Panc1 (cell line): ENCODE results near the gene JPH2. TPM values are rescaled to one million over a fixed set of nuclear protein-coding genes. Genes with fewer than 3 reads are reported as not detected.

Experiments used
- ATAC-seq: fragments of 200-7000 bp; cut with Tn5 transposase; 2 replicates; pipeline ENCODE4 v1.9.1; 2020; ENCODE audit warnings: mild to moderate bottlenecking, moderate library complexity
- BruUV-seq: library from RNA; stranded (reverse); fragments of 400-500 nt; replicated peaks from 2 replicates; lab custom pipeline; 2021; lab: Mats Ljungman, UMichigan
- CTCF ChIA-PET: fragments of 300-600 bp; sonication (Branson Sonifier 250); formaldehyde crosslinking; loops from one replicate; lab custom pipeline; 2022; ENCODE audit warnings: antibody characterized with exemption; lab: Charles Lee
- POLR2A ChIA-PET: fragments of 300-600 bp; sonication (Branson Sonifier 250); formaldehyde crosslinking; loops from one replicate; lab custom pipeline; 2022; ENCODE audit warnings: antibody characterized with exemption; lab: Charles Lee
- DNase-seq: peaks from one replicate; pipeline ENCODE4 v3.0.0-alpha.2; 2010; ENCODE audit warnings: low read depth, low spot score
- H3K27ac ChIP-seq: 2 replicates; pipeline ENCODE4 v1.5.1; 2011; ENCODE audit warnings: mild to moderate bottlenecking, low read length, inconsistent platforms
- H3K27me3 ChIP-seq: fragments of 200-500 bp; sonication (Bioruptor generic); 2 replicates; pipeline ENCODE4 v1.6.0; 2014; ENCODE audit warnings: low read length, inconsistent platforms; ENCODE audit not compliant: control insufficient read depth, insufficient read depth
- H3K36me3 ChIP-seq: fragments of 200-500 bp; sonication (Bioruptor generic); 2 replicates; pipeline ENCODE4 v1.5.1; 2014; ENCODE audit warnings: inconsistent platforms, mild to moderate bottlenecking, low read length, moderate library complexity; ENCODE audit not compliant: control insufficient read depth, insufficient read depth
- H3K4me1 ChIP-seq: 2 replicates; pipeline ENCODE4 v1.5.1; 2011; ENCODE audit warnings: inconsistent platforms, mild to moderate bottlenecking, low read length, moderate library complexity; ENCODE audit not compliant: control insufficient read depth, insufficient read depth
- H3K4me3 ChIP-seq, 2 experiments: 2 replicates each; pipeline ENCODE4 v1.5.1; 2011 to 2012; ENCODE audit warnings: low read depth in 2 of 2, low read length in 2 of 2, mild to moderate bottlenecking in 2 of 2, inconsistent platforms in 1 of 2, moderate library complexity in 1 of 2
- H3K9me3 ChIP-seq: fragments of 200-500 bp; sonication (Bioruptor generic); 2 replicates; pipeline ENCODE4 v1.5.1; 2014; ENCODE audit warnings: low read depth, mild to moderate bottlenecking, inconsistent platforms, low read length, moderate library complexity; ENCODE audit not compliant: control insufficient read depth, insufficient read depth
- POLR2AphosphoS5 ChIP-seq: IDR thresholded peaks from 2 replicates; pipeline ENCODE4 v1.6.1; 2012; ENCODE audit warnings: mild to moderate bottlenecking, low read depth, low read length, moderate library complexity
- SIN3A ChIP-seq: IDR thresholded peaks from 2 replicates; pipeline ENCODE4 v1.6.1; 2012; ENCODE audit warnings: low read depth, mild to moderate bottlenecking, low read length, moderate library complexity, borderline replicate concordance; ENCODE audit not compliant: insufficient read depth
- TCF7L2 ChIP-seq: IDR thresholded peaks from 2 replicates; pipeline ENCODE4 v1.6.1; 2011; ENCODE audit warnings: mild to moderate bottlenecking, low read depth, low read length, inconsistent platforms
- in situ Hi-C: cut with HindIII; loops from 2 replicates; pipeline ENCODE4 v1.10.0; 2016; ENCODE audit warnings: low sequenced_read_pairs, low pct_unique_long_range_greater_than_20kb
- intact Hi-C: fragments of 100-400 bp; cut with micrococcal nuclease; formaldehyde crosslinking; loops from one replicate; pipeline ENCODE4 v1.10.0; 2022; ENCODE audit not compliant: unreplicated experiment
- total RNA-seq: library from RNA; stranded (reverse); gene quantifications from one replicate; pipeline ENCODE4 v1.2.1, GENCODE V29; 2021; ENCODE audit not compliant: unreplicated experiment
- TF ChIP-seq, protein P1 (sequence below), 2 experiments: IDR thresholded peaks; 2 replicates each; pipeline ENCODE4 v1.6.1; 2011 to 2012; ENCODE audit warnings: low read depth in 2 of 2, control low read depth in 1 of 2, low read length in 1 of 2, mild to moderate bottlenecking in 1 of 2, moderate library complexity in 1 of 2; ENCODE audit not compliant: insufficient read depth in 1 of 2
- TF ChIP-seq, protein P2 (sequence below): fragments of 450-650 bp; IDR thresholded peaks from 2 replicates; pipeline ENCODE4 v1.5.1; 2017; ENCODE audit warnings: mild to moderate bottlenecking

Gene JPH2
- total RNA-seq, 1 experiment from 2014 or later: 0.49 TPM

DNA sequence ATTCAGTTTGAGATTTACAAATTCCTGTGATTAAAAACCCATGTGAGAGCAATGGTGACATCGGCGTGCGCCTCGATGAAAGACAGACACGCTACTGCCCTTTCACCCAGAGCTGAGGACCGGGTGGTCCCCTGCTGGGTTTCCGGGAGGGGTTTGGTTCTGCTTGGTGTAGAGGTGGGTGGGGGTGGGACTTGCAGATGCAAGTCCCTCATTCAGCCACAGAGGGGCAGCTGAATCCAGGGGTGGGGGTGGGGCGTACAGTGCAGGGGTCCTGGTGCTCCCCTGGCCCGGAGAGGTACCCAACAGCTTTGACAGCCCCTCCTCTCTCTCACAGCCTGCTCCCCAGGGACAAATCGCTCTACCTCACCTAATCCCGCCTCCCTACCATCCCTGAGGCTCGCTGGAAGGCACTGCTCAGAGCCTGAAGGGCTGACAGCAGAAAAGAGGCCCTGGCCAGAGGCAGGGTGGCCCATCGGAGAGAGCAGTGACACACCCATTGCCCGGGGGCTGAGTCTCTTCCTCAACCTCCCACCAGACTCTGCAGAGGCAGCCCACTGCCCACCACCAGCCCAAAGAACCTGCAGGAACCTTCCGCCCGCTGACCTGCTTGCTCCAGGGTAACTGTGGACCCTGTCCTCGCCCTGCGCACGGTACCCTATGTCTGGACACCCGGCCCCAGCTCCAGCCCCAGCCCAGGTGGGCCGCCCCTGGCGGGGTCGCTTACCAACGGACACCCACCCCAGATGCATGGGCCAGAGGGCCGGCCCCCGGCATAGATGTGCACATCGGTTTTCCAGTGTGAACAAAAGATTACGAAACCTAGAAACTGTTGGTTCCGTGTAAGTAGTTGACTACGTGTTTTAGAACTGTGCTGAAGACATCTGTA lies 118.4 kb downstream of the JPH2 start:
- ChIA-PET POLR2A (no interaction called here), CTCF (interaction anchor here (0.7 kb wide), 1 partner anchor 319 kb away, joined by 6 read pairs; no protein-coding TSS in a partner anchor)
- Histone ChIP-seq H3K4me1 (peaks cover 2% of the 10 kb centered on the region), H3K36me3 (no peaks in the 10 kb centered on the region), H3K27me3 (no peaks in the 10 kb centered on the region), H3K9me3 (no peaks in the 10 kb centered on the region), H3K4me3 (no peak overlapping the region), H3K27ac (no peak overlapping the region)
- in situ Hi-C loops: no loop called here
- no TSS peak for BruUV-seq
- ATAC-seq (no peak), DNase-seq (no peak)
- intact Hi-C loops: no loop called here
- TF ChIP-seq, protein P1, sequence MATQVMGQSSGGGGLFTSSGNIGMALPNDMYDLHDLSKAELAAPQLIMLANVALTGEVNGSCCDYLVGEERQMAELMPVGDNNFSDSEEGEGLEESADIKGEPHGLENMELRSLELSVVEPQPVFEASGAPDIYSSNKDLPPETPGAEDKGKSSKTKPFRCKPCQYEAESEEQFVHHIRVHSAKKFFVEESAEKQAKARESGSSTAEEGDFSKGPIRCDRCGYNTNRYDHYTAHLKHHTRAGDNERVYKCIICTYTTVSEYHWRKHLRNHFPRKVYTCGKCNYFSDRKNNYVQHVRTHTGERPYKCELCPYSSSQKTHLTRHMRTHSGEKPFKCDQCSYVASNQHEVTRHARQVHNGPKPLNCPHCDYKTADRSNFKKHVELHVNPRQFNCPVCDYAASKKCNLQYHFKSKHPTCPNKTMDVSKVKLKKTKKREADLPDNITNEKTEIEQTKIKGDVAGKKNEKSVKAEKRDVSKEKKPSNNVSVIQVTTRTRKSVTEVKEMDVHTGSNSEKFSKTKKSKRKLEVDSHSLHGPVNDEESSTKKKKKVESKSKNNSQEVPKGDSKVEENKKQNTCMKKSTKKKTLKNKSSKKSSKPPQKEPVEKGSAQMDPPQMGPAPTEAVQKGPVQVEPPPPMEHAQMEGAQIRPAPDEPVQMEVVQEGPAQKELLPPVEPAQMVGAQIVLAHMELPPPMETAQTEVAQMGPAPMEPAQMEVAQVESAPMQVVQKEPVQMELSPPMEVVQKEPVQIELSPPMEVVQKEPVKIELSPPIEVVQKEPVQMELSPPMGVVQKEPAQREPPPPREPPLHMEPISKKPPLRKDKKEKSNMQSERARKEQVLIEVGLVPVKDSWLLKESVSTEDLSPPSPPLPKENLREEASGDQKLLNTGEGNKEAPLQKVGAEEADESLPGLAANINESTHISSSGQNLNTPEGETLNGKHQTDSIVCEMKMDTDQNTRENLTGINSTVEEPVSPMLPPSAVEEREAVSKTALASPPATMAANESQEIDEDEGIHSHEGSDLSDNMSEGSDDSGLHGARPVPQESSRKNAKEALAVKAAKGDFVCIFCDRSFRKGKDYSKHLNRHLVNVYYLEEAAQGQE (IDR thresholded peaks at IDR 0.05; ENCODE audit: insufficient read depth in 1 of 2, low read depth in 2 of 2, low read length in 1 of 2): no peak

DNA sequence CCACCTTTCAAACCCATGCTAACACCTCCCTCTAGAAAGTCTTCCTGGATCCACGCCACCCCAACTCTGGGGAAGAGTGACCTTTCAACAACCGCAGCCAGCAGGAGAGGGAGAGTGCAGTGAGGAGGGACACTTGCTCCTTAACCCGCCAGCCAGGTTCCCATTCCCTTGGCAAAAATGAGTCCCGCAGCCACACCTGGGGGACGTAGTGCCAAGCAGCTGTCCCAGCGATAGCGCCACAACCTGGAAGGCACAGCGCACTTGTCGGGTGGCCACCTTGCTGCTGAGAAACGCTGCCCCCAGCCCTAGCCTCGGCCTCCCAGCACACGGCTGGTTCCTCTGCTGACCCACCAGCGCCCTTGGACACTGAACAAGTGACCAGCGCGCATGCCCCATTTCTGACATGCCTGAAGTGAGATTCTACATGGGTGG lies 119.3 kb downstream of the JPH2 start:
- POLR2A ChIA-PET: no interaction called here
- no peak for DNase-seq
- CTCF ChIA-PET: no interaction called here

More for the DNA sequence above, 119.3 kb downstream of the JPH2 start:
- Histone ChIP-seq H3K9me3 (no peaks in the 10 kb centered on the region), H3K27ac (no peak overlapping the region), H3K27me3 (no peaks in the 10 kb centered on the region), H3K36me3 (no peaks in the 10 kb centered on the region), H3K4me3 (no peak overlapping the region), H3K4me1 (no peaks in the 10 kb centered on the region)
- no peak for ATAC-seq
- intact Hi-C loops (no loop called here), in situ Hi-C loops (no loop called here)
- TF ChIP-seq, protein P2, sequence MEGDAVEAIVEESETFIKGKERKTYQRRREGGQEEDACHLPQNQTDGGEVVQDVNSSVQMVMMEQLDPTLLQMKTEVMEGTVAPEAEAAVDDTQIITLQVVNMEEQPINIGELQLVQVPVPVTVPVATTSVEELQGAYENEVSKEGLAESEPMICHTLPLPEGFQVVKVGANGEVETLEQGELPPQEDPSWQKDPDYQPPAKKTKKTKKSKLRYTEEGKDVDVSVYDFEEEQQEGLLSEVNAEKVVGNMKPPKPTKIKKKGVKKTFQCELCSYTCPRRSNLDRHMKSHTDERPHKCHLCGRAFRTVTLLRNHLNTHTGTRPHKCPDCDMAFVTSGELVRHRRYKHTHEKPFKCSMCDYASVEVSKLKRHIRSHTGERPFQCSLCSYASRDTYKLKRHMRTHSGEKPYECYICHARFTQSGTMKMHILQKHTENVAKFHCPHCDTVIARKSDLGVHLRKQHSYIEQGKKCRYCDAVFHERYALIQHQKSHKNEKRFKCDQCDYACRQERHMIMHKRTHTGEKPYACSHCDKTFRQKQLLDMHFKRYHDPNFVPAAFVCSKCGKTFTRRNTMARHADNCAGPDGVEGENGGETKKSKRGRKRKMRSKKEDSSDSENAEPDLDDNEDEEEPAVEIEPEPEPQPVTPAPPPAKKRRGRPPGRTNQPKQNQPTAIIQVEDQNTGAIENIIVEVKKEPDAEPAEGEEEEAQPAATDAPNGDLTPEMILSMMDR: no peak
- TF ChIP-seq POLR2AphosphoS5: no peak
- no peak for TF ChIP-seq SIN3A
- TF ChIP-seq, protein P1 (IDR thresholded peaks at IDR 0.05; ENCODE audit: insufficient read depth in 1 of 2, low read depth in 2 of 2, low read length in 1 of 2): no peak
- no peak for TF ChIP-seq TCF7L2
- no TSS peak for BruUV-seq
